IMR-90 (cell line): Measurements from ENCODE around the gene KRTAP5-3. TPM values are rescaled to one million over a fixed set of nuclear protein-coding genes. Genes with fewer than 3 reads are reported as not detected.

Experiments used
- ATAC-seq: fragments of 200-7000 bp; cut with Tn5 transposase; 2 replicates; pipeline ENCODE4 v1.9.1; 2020; ENCODE audit warnings: low read depth, mild to moderate bottlenecking, moderate library complexity
- BruUV-seq: library from RNA; stranded (reverse); fragments of 400-500 nt; replicated peaks from 2 replicates; lab custom pipeline; 2021; lab: Mats Ljungman, UMichigan
- CTCF ChIA-PET: fragments of 300-600 bp; formaldehyde crosslinking; extraction: SDS; loops from one replicate; lab custom pipeline; 2021; ENCODE audit warnings: antibody characterized with exemption; lab: Yijun Ruan, JAX
- POLR2A ChIA-PET: fragments of 300-600 bp; sonication (Branson Sonifier 250); formaldehyde crosslinking; loops from one replicate; lab custom pipeline; 2022; ENCODE audit warnings: antibody characterized with exemption; ENCODE audit not compliant: unreplicated experiment; lab: Charles Lee
- DNase-seq: peaks from one replicate; pipeline ENCODE4 v3.0.0; 2013
- H2AFZ ChIP-seq: replicated peaks from 2 replicates; pipeline ENCODE3; 2013; ENCODE audit warnings: low read length, mild to moderate bottlenecking; ENCODE audit not compliant: poor library complexity
- H2AK5ac ChIP-seq: 2 replicates; pipeline ENCODE4 v1.6.1; 2013; ENCODE audit warnings: low read depth, low read length, inconsistent platforms
- H2AK9ac ChIP-seq: replicated peaks from 2 replicates; pipeline ENCODE3; 2013; ENCODE audit warnings: mild to moderate bottlenecking, low read depth, low read length, moderate library complexity; ENCODE audit not compliant: poor library complexity
- H2BK120ac ChIP-seq: 2 replicates; pipeline ENCODE4 v1.6.1; 2013; ENCODE audit warnings: low read depth, low read length, inconsistent platforms
- H2BK15ac ChIP-seq: 3 replicates; pipeline ENCODE4 v1.6.1; 2013; ENCODE audit warnings: low read depth, low read length, inconsistent platforms
- H2BK20ac ChIP-seq: 2 replicates; pipeline ENCODE4 v1.6.1; 2013; ENCODE audit warnings: low read depth, mild to moderate bottlenecking, inconsistent platforms, low read length, moderate library complexity
- H2BK5ac ChIP-seq: 2 replicates; pipeline ENCODE4 v1.6.1; 2013; ENCODE audit warnings: mild to moderate bottlenecking, low read depth, low read length, inconsistent platforms; ENCODE audit not compliant: poor library complexity, severe bottlenecking
- H3K14ac ChIP-seq: replicated peaks from 2 replicates; pipeline ENCODE4 v1.6.1; 2013; ENCODE audit warnings: low read depth, low read length, inconsistent platforms
- H3K18ac ChIP-seq: 2 replicates; pipeline ENCODE4 v1.6.1; 2013; ENCODE audit warnings: low read depth, low read length, control low read depth
- H3K23ac ChIP-seq: 2 replicates; pipeline ENCODE4 v1.6.1; 2013; ENCODE audit warnings: low read depth, low read length, inconsistent platforms
- H3K27ac ChIP-seq: 2 replicates; pipeline ENCODE4 v1.5.1; 2013; ENCODE audit warnings: mild to moderate bottlenecking, control low read depth, low read length; ENCODE audit not compliant: insufficient read depth
- H3K27me3 ChIP-seq: 2 replicates; pipeline ENCODE4 v1.6.1; 2013; ENCODE audit warnings: low read length; ENCODE audit not compliant: control insufficient read depth, insufficient read depth
- H3K36me3 ChIP-seq: 2 replicates; pipeline ENCODE4 v1.6.1; 2013; ENCODE audit warnings: low read length, mixed read lengths; ENCODE audit not compliant: control insufficient read depth, insufficient read depth
- H3K4ac ChIP-seq: 2 replicates; pipeline ENCODE4 v1.6.1; 2013; ENCODE audit warnings: low read depth, low read length, inconsistent platforms
- H3K4me1 ChIP-seq: 2 replicates; pipeline ENCODE4 v1.6.1; 2013; ENCODE audit warnings: low read length, mixed read lengths; ENCODE audit not compliant: control insufficient read depth, insufficient read depth
- H3K4me2 ChIP-seq: 2 replicates; pipeline ENCODE4 v1.6.1; 2013; ENCODE audit warnings: low read depth, mild to moderate bottlenecking, control low read depth, low read length, moderate library complexity
- H3K4me3 ChIP-seq: 2 replicates; pipeline ENCODE4 v1.5.1; 2013; ENCODE audit warnings: low read depth, mild to moderate bottlenecking, control low read depth, low read length, moderate library complexity; ENCODE audit not compliant: insufficient read depth
- H3K56ac ChIP-seq: 2 replicates; pipeline ENCODE4 v1.6.1; 2013; ENCODE audit warnings: low read length, inconsistent platforms; ENCODE audit not compliant: insufficient read depth; ENCODE audit errors: extremely low read depth
- H3K79me1 ChIP-seq, 2 experiments: 2 replicates each; pipeline ENCODE4 v1.6.1; 2013; ENCODE audit warnings: low read length in 2 of 2, inconsistent platforms in 1 of 2, low read depth in 1 of 2
- H3K9ac ChIP-seq: 2 replicates; pipeline ENCODE4 v1.6.1; 2013; ENCODE audit warnings: low read depth, low read length, control low read depth
- H3K9me1 ChIP-seq: 2 replicates; pipeline ENCODE4 v1.6.1; 2013; ENCODE audit warnings: low read length, inconsistent platforms; ENCODE audit not compliant: insufficient read depth
- H3K9me3 ChIP-seq: 2 replicates; pipeline ENCODE4 v1.6.1; 2013; ENCODE audit warnings: low read length; ENCODE audit not compliant: control insufficient read depth, insufficient read depth
- H4K20me1 ChIP-seq: 2 replicates; pipeline ENCODE4 v1.6.1; 2013; ENCODE audit warnings: low read length, inconsistent platforms; ENCODE audit not compliant: insufficient read depth
- H4K5ac ChIP-seq: 2 replicates; pipeline ENCODE4 v1.6.1; 2013; ENCODE audit warnings: mild to moderate bottlenecking, low read depth, low read length, control low read depth
- H4K8ac ChIP-seq, 2 experiments: 2 replicates each; pipeline ENCODE4 v1.6.1; 2013; ENCODE audit warnings: low read depth in 2 of 2, low read length in 2 of 2, control low read depth in 1 of 2, inconsistent platforms in 1 of 2
- H4K91ac ChIP-seq: 2 replicates; pipeline ENCODE4 v1.6.1; 2013; ENCODE audit warnings: low read depth, low read length, inconsistent platforms; ENCODE audit not compliant: insufficient read depth
- BHLHE40 ChIP-seq: fragments of 150-350 bp; IDR thresholded peaks from 2 replicates; pipeline ENCODE4 v1.6.1; 2016; ENCODE audit warnings: mild to moderate bottlenecking, low read depth, low read length
- CHD1 ChIP-seq: IDR thresholded peaks from 2 replicates; pipeline ENCODE4 v1.6.1; 2012; ENCODE audit warnings: low read depth, low read length, improper control_type of control experiment
- ELK1 ChIP-seq: fragments of 150-350 bp; IDR thresholded peaks from 2 replicates; pipeline ENCODE4 v1.6.1; 2016; ENCODE audit warnings: low read depth, mild to moderate bottlenecking, low read length, moderate library complexity, borderline replicate concordance
- FOS ChIP-seq: fragments of 150-350 bp; IDR thresholded peaks from 2 replicates; pipeline ENCODE4 v1.6.1; 2016; ENCODE audit warnings: low read depth, low read length
- POLR2A ChIP-seq: IDR thresholded peaks from 2 replicates; pipeline ENCODE4 v1.6.1; 2012; ENCODE audit warnings: mild to moderate bottlenecking, low read depth, low read length
- RAD21 ChIP-seq: IDR thresholded peaks from 2 replicates; pipeline ENCODE4 v1.6.1; 2012; ENCODE audit warnings: low read length, improper control_type of control experiment
- USF2 ChIP-seq: fragments of 150-350 bp; IDR thresholded peaks from 2 replicates; pipeline ENCODE4 v1.6.1; 2017; ENCODE audit warnings: mild to moderate bottlenecking, antibody characterized with exemption, low read length, low read depth
- WGBS, 2 experiments: methylation state at CpG; one replicate each; pipeline versions ENCODE4 v1.1.5 to v1.1.7; 2013; ENCODE audit warnings: missing lambda C conversion rate in 2 of 2; ENCODE audit not compliant: insufficient read length in 1 of 2; ENCODE audit errors: extremely low coverage in 2 of 2; 5-methylcytosine and 5-hydroxymethylcytosine counted together
- dilution Hi-C: fragments of 300-500 bp; cut with HindIII; formaldehyde crosslinking; loops from one replicate; pipeline ENCODE4 v1.14.3; 2018; ENCODE audit warnings: low sequenced_read_pairs; ENCODE audit not compliant: unreplicated experiment
- in situ Hi-C: fragments of 300-500 bp; cut with MboI; formaldehyde crosslinking; loops from 3 replicates; pipeline ENCODE4 v1.14.3; 2019; ENCODE audit warnings: low sequenced_read_pairs, inconsistent platforms, mixed read lengths
- intact Hi-C: fragments of 100-400 bp; cut with micrococcal nuclease; formaldehyde crosslinking; loops from 2 replicates; pipeline ENCODE4 v1.10.0; 2022
- polyA plus RNA-seq, 3 experiments: library from polyadenylated mRNA; depleted of rRNA; stranded (reverse); fragments of >200 nt; gene quantifications; 2 replicates each; pipeline ENCODE4 v1.2.3, GENCODE V29; 2012; ENCODE audit warnings: low replicate concordance in 1 of 3
- total RNA-seq: library from RNA; depleted of rRNA; stranded (reverse); fragments of >200 nt; gene quantifications from 2 replicates; pipeline ENCODE4 v1.2.3, GENCODE V29; 2012

The KRTAP5-3 gene
- total and polyA plus RNA-seq, 2 of the 4 experiments (the other 2 are of a cell fraction), result not detected

- TF ChIP-seq BHLHE40 (no peak), POLR2A (no peak), RAD21 (no peak), CHD1 (no peak), FOS (no peak), ELK1 (no peak), USF2 (no peak)
- Histone ChIP-seq H3K4me3 (no peak overlapping the region), H3K23ac (no peak overlapping the region), H3K36me3 (peaks cover 7% of the 10 kb centered on the region), H2AFZ (no peak overlapping the region), H3K4ac (no peak overlapping the region), H2AK5ac (no peak overlapping the region), H3K9ac (no peak overlapping the region), H3K14ac (no peak overlapping the region), H2BK15ac (no peak overlapping the region), H3K79me1 (peaks cover 11 to 36% of the 10 kb centered on the region in 2 experiments; a peak in 2 of 4 replicates), H2AK9ac (peak overlapping the region; percentile 16), H3K9me1 (peaks cover 9% of the 10 kb centered on the region), H3K27ac (no peak overlapping the region), H2BK20ac (no peak overlapping the region), H4K5ac (no peak overlapping the region), H4K20me1 (peaks cover 75% of the 10 kb centered on the region), H3K9me3 (no peaks in the 10 kb centered on the region), H2BK120ac (no peak overlapping the region), H4K91ac (no peak overlapping the region), H2BK5ac (no peak overlapping the region), H4K8ac (no peak overlapping the region), H3K27me3 (no peaks in the 10 kb centered on the region), H3K4me1 (peaks cover 11% of the 10 kb centered on the region), H3K56ac (no peak overlapping the region), H3K18ac (no peak overlapping the region), H3K4me2 (no peak overlapping the region)
- intact Hi-C loops (no loop called here), dilution Hi-C loops (no loop called here), in situ Hi-C loops (no loop called here)
- 63% methylated on average over 1 of the region's 5 CpGs; no CpG with 5 or more reads in 1 of the 2 experiments for WGBS, 2 experiments
- no peak for ATAC-seq
- BruUV-seq, result no TSS peak
- CTCF ChIA-PET, result interaction anchor here (0.8 kb wide), 1 partner anchor 9 kb away, joined by 3 read pairs; no protein-coding TSS in a partner anchor
- POLR2A ChIA-PET, result no interaction called here
- DNase-seq, result no peak
Observed at GRCh38 chr11:1565904-1566247, 42.4 kb downstream of the KRTAP5-3 start.
